ENCODE results near the gene NTMT2.
"Not testable (repeated sequence)": the region's sequence is repeated elsewhere in the genome, so short reads cannot be mapped to it uniquely, and the experiment has no call there.

Gene NTMT2

GRCh38 chr1:170145770-170146676 lies at the start of gene NTMT2:
TSS of gene NTMT2 (plus strand) at chr1:170145959. CDS start at chr1:170146108, 149 bp downstream.
- DNase-seq, result no peak

- no peak for DNase-seq
Measured at GRCh38 chr1:170095976-170096748, 49.6 kb upstream of the NTMT2 start.

- no peak for DNase-seq
Measured at GRCh38 chr1:170096806-170097340, 48.9 kb upstream of the NTMT2 start.

- DNase-seq, result no peak
Measured at GRCh38 chr1:170097449-170097948, 48.3 kb upstream of the NTMT2 start.

GRCh38 chr1:170113140-170113539 lies 32.6 kb upstream of the NTMT2 start:
- DNase-seq, result not testable (repeated sequence)

GRCh38 chr1:170114906-170115305 lies 30.9 kb upstream of the NTMT2 start:
- DNase-seq, result no peak

- no peak for DNase-seq
Measured at GRCh38 chr1:170122366-170122765, 23.4 kb upstream of the NTMT2 start.

GRCh38 chr1:170125269-170125668 lies 20.5 kb upstream of the NTMT2 start:
- DNase-seq, result no peak

- no peak for DNase-seq
Measured at GRCh38 chr1:170126696-170127095, 19.1 kb upstream of the NTMT2 start.

GRCh38 chr1:170131450-170131849 lies 14.3 kb upstream of the NTMT2 start:
- no peak for DNase-seq

- no peak for DNase-seq
Measured at GRCh38 chr1:170131984-170132383, 13.8 kb upstream of the NTMT2 start.

GRCh38 chr1:170133766-170134495 lies 11.8 kb upstream of the NTMT2 start:
- DNase-seq, result no peak

- DNase-seq, result no peak
Measured at GRCh38 chr1:170134521-170134920, 11.2 kb upstream of the NTMT2 start.

- DNase-seq, result no peak
Measured at GRCh38 chr1:170140371-170140770, 5.4 kb upstream of the NTMT2 start.

- DNase-seq, result no peak
Measured at GRCh38 chr1:170145061-170145460, 698 bp upstream of the NTMT2 start.

- DNase-seq, result no peak
Measured at GRCh38 chr1:170146720-170147263, 1.0 kb downstream of the NTMT2 start.

GRCh38 chr1:170149241-170149640 lies 3.5 kb downstream of the NTMT2 start:
- DNase-seq, result no peak

- DNase-seq, result no peak
Measured at GRCh38 chr1:170150016-170150415, 4.3 kb downstream of the NTMT2 start.

- no peak for DNase-seq
Measured at GRCh38 chr1:170150921-170151320, 5.2 kb downstream of the NTMT2 start.

GRCh38 chr1:170153417-170153816 lies 7.7 kb downstream of the NTMT2 start:
- no peak for DNase-seq

GRCh38 chr1:170155055-170155454 lies 9.3 kb downstream of the NTMT2 start:
- no peak for DNase-seq

GRCh38 chr1:170156594-170156993 lies 10.8 kb downstream of the NTMT2 start:
- DNase-seq, result no peak

Data from CD4-positive, alpha-beta T cell treated with Interleukin-4 for 1 hour (primary cell).